GM06990 (cell line): ENCODE data around the gene SIN3B.
A peak's percentile ranks its signal among the peaks of the same experiment; 100 is the strongest.

Experiments
- DNase-seq: peaks from one replicate; pipeline ENCODE4 v3.0.0-alpha.2; 2011; ENCODE audit not compliant: insufficient read length; ENCODE audit errors: extremely low read depth
- H3K27me3 ChIP-seq: replicated peaks from 2 replicates; pipeline ENCODE4 v1.6.0; 2011; ENCODE audit warnings: low read length; ENCODE audit not compliant: control insufficient read depth, insufficient read depth
- H3K36me3 ChIP-seq: 2 replicates; pipeline ENCODE4 v1.5.1; 2011; ENCODE audit warnings: low read length; ENCODE audit not compliant: control insufficient read depth, insufficient read depth
- H3K4me3 ChIP-seq: replicated peaks from 2 replicates; pipeline ENCODE4 v1.5.1; 2011; ENCODE audit warnings: low read depth, mild to moderate bottlenecking, control low read depth, low read length
- TF ChIP-seq, protein P1 (sequence below): IDR thresholded peaks from 2 replicates; pipeline ENCODE4 v1.5.1; 2011; ENCODE audit warnings: low read length, control low read depth, mild to moderate bottlenecking, inconsistent platforms; ENCODE audit not compliant: insufficient read depth, poor library complexity, severe bottlenecking

The SIN3B gene, protein sequence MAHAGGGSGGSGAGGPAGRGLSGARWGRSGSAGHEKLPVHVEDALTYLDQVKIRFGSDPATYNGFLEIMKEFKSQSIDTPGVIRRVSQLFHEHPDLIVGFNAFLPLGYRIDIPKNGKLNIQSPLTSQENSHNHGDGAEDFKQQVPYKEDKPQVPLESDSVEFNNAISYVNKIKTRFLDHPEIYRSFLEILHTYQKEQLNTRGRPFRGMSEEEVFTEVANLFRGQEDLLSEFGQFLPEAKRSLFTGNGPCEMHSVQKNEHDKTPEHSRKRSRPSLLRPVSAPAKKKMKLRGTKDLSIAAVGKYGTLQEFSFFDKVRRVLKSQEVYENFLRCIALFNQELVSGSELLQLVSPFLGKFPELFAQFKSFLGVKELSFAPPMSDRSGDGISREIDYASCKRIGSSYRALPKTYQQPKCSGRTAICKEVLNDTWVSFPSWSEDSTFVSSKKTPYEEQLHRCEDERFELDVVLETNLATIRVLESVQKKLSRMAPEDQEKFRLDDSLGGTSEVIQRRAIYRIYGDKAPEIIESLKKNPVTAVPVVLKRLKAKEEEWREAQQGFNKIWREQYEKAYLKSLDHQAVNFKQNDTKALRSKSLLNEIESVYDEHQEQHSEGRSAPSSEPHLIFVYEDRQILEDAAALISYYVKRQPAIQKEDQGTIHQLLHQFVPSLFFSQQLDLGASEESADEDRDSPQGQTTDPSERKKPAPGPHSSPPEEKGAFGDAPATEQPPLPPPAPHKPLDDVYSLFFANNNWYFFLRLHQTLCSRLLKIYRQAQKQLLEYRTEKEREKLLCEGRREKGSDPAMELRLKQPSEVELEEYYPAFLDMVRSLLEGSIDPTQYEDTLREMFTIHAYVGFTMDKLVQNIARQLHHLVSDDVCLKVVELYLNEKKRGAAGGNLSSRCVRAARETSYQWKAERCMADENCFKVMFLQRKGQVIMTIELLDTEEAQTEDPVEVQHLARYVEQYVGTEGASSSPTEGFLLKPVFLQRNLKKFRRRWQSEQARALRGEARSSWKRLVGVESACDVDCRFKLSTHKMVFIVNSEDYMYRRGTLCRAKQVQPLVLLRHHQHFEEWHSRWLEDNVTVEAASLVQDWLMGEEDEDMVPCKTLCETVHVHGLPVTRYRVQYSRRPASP

DNA sequence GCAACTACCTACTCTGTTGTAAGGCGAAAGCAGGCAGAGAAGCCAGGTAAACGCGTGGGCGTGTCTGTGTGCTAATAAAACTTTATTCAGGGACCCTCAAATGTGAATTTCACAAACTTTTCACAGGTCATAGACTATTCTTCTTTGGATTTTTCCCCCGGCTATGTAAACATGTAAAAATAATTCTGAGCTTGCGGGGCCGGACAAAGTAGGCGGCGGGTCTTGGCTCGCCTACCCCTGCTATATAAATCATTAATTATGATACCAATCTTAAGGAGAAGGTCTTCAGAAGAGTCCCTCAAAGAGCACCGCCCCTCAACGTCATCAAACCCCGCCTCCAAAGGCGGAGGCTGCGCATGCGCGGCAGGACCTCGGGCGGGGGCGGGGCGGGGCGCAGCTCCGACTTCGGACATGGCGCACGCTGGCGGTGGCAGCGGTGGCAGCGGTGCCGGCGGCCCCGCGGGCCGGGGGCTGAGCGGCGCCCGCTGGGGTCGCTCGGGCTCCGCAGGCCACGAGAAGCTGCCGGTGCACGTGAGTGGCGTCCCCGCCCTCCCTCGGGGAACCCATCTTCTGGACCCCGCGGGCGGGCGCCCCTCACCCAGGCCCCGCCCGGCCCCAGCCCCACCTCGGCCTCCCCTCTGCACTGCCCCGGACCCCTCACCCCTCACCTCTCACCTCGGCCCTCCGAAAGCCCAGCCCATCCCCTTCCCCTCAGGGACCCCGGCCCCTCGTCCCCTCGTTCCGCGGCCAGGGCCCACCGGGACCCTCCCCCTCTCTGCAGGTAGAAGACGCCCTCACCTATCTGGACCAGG lies at the start of gene SIN3B:
Gene SIN3B, plus strand, starts transcription at position 389 of the 812 bp plus-strand sequence. Its CDS starts 23 bp downstream, at position 412.
- DNase-seq, result peak; percentile 94
- Histone ChIP-seq H3K4me3 (peak within 1 kb of the TSS; percentile 92), H3K27me3 (no peaks in the 10 kb centered on the region), H3K36me3 (peaks cover 6% of the 10 kb centered on the region)
- TF ChIP-seq, protein P1, sequence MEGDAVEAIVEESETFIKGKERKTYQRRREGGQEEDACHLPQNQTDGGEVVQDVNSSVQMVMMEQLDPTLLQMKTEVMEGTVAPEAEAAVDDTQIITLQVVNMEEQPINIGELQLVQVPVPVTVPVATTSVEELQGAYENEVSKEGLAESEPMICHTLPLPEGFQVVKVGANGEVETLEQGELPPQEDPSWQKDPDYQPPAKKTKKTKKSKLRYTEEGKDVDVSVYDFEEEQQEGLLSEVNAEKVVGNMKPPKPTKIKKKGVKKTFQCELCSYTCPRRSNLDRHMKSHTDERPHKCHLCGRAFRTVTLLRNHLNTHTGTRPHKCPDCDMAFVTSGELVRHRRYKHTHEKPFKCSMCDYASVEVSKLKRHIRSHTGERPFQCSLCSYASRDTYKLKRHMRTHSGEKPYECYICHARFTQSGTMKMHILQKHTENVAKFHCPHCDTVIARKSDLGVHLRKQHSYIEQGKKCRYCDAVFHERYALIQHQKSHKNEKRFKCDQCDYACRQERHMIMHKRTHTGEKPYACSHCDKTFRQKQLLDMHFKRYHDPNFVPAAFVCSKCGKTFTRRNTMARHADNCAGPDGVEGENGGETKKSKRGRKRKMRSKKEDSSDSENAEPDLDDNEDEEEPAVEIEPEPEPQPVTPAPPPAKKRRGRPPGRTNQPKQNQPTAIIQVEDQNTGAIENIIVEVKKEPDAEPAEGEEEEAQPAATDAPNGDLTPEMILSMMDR, result no peak

DNA sequence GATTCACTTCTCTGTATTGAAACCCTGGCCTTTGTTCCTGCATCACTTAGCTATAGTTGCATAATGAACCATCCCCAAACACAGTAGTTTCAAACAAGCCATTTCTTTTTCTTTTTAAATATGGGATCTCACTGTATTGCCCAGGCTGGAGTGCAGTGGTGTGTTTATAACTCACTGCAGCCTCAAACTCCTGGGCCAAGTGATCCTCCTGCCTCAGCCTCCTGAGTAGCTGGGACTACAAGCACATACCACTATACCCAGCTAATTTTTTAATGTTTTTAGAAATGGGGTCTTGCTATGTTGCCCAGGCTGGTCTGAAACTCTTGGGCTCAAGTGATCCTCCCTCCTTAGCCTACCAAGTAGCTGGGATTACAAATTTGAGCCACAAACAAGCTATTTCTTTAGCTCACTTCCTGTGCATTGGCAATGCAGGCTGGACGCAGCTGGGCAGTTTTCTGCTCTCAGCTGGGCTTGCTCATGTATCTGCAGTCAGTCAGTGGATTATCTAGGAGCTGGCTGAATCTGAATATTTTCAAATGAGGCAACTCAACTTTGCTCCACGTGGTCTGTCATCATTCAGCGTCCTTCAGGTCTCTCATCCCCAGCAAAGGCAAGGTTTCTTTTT lies 49.5 kb upstream of the SIN3B start:
- Histone ChIP-seq H3K36me3 (no peaks in the 10 kb centered on the region), H3K4me3 (no peak overlapping the region), H3K27me3 (no peaks in the 10 kb centered on the region)
- DNase-seq, result no peak
- TF ChIP-seq, protein P1, result no peak

DNA sequence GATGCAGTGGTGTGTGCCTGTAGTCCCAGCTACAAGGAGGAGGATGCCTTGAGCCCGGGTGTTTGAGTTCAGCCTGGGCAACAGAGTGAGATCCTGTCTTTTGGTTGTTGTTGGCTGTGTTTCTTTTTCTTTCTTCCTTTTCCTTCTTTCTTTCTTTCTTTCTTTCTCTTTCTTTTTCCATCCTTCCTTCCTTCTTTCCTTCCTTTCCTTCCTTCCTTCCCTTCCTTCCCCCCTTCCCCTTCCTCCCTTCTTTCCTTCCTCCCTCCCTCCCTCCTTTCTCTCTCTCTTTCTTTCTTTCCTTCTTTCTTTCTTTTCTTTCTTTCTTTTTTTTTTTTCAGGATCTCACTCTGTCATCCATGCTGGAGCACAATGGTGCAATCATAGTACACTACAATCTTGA lies 46.5 kb upstream of the SIN3B start:
- Histone ChIP-seq H3K4me3 (no peak overlapping the region), H3K36me3 (no peaks in the 10 kb centered on the region), H3K27me3 (no peaks in the 10 kb centered on the region)
- TF ChIP-seq, protein P1, result no peak
- DNase-seq, result no peak

DNA sequence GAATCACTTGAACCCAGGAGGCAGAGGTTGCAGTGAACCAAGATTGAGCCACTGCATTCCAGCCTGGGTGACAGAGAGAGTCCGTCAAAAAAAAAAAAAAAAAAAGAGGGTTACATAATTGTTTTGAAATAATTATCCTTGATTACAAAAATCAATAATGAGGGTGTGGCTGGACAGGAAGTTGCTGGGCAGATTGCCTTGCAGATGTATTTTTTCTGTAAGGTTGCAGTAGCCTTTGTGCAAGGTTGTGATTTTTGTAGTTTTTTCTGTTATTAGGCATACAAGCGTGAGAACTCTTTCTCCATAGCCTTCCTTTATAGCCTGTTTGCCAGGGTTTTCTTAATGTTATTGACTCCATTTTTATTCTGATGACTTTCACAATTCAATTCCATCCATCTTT lies 40.7 kb upstream of the SIN3B start:
- TF ChIP-seq, protein P1, result no peak
- H3K36me3 ChIP-seq, result no peaks in the 10 kb centered on the region
- H3K27me3 ChIP-seq, result no peaks in the 10 kb centered on the region
- DNase-seq, result no peak
- no peak overlapping the region for H3K4me3 ChIP-seq

DNA sequence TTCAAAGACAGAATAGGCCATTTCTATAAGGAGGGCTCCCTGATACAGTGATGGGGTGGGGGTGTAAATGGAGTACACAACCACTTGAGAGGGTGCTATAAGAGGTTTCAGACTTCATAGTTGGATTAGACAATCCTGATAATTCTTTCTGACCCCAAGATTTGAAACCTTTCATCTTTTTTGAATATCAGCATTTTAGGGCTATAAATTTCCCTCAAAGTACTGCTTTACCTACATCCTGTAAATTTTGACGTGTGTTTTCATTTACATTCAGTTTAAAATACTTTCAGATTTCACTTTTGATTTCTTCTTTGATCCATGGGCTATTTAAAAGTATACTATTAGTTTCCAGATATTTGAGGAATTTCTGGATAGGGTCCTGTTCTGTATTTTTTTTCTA lies 40.0 kb upstream of the SIN3B start:
- TF ChIP-seq, protein P1, result no peak
- no peaks in the 10 kb centered on the region for H3K27me3 ChIP-seq
- no peak overlapping the region for H3K4me3 ChIP-seq
- no peaks in the 10 kb centered on the region for H3K36me3 ChIP-seq
- no peak for DNase-seq
